HEK293 (cell line): ENCODE measurements around the gene HTRA2.

Experiments used
- CTCF ChIP-seq: fragments of 450-650 bp; formaldehyde crosslinking; IDR thresholded peaks from 2 replicates; pipeline ENCODE4 v1.5.1; 2016; ENCODE audit warnings: missing biosample characterization, missing genetic modification characterization
- GFI1B ChIP-seq: fragments of 450-650 bp; formaldehyde crosslinking; IDR thresholded peaks from 2 replicates; pipeline ENCODE4 v1.5.1; 2016; ENCODE audit warnings: missing biosample characterization, missing genetic modification characterization
- KLF10 ChIP-seq: fragments of 450-650 bp; IDR thresholded peaks from 2 replicates; pipeline ENCODE4 v1.5.1; 2018; ENCODE audit warnings: missing biosample characterization, mild to moderate bottlenecking, missing genetic modification characterization
- ZBTB49 ChIP-seq: fragments of 450-650 bp; formaldehyde crosslinking; IDR thresholded peaks from 2 replicates; pipeline ENCODE4 v1.5.1; 2016; ENCODE audit warnings: missing biosample characterization, missing genetic modification characterization, low read depth
- ZBTB7A ChIP-seq: fragments of 450-650 bp; formaldehyde crosslinking; IDR thresholded peaks from 2 replicates; pipeline ENCODE4 v1.5.1; 2016; ENCODE audit warnings: low read depth, missing biosample characterization, missing genetic modification characterization
- ZNF133 ChIP-seq: fragments of 450-650 bp; formaldehyde crosslinking; IDR thresholded peaks from 2 replicates; pipeline ENCODE4 v1.5.1; 2016; ENCODE audit warnings: missing biosample characterization, missing genetic modification characterization
- ZNF621 ChIP-seq: fragments of 450-650 bp; formaldehyde crosslinking; IDR thresholded peaks from 2 replicates; pipeline ENCODE4 v1.5.1; 2017; ENCODE audit warnings: missing biosample characterization, missing genetic modification characterization
- TF ChIP-seq, protein P1 (sequence below): fragments of 450-650 bp; formaldehyde crosslinking; IDR thresholded peaks from 2 replicates; pipeline ENCODE4 v1.5.1; 2016; ENCODE audit warnings: missing biosample characterization, missing genetic modification characterization, low read depth
- TF ChIP-seq, protein P2 (sequence below): fragments of 450-650 bp; formaldehyde crosslinking; IDR thresholded peaks from 2 replicates; pipeline ENCODE4 v1.5.1; 2016; ENCODE audit warnings: missing biosample characterization, missing genetic modification characterization

DNA sequence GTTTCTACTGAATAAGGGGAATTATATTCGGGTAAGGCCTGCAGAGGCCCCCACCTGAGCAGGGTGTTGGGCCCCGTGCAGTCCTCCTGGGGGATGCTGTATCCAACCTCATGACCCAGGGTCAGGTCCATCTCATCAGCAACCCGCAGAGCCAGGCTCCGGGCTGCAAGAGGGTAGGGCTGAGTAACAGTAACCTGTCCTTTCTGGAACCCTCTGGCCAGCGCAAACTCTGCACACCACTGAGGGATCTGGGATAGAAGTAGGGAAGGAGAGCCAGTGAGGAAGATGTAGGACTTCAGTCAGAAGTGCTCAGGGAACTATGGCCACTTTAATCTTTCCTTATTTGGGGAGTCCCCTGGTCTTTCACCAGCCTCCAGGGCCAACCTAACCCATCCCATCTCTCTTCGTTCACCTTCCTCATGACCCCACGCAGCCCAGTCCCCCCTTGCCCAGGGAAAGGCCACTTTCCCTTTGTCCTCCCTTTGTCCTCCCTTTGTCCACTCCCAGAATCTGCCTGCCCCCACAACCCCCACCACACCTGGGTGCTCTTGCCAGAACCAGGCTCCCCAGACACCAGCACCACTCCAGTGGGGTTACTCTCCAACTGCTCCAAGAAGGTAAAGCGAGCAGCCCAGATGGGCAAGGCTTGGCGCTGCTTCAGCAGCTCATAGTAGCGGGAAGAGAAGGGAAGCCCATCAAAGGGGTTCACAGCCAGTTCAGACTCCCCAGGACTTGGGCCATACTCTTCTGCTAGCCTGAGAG lies 4.6 kb upstream of the HTRA2 start:
- no peak for TF ChIP-seq KLF10
- TF ChIP-seq CTCF (tag by site-specific recombination) = no peak
- no peak for TF ChIP-seq GFI1B
- TF ChIP-seq, protein P1, sequence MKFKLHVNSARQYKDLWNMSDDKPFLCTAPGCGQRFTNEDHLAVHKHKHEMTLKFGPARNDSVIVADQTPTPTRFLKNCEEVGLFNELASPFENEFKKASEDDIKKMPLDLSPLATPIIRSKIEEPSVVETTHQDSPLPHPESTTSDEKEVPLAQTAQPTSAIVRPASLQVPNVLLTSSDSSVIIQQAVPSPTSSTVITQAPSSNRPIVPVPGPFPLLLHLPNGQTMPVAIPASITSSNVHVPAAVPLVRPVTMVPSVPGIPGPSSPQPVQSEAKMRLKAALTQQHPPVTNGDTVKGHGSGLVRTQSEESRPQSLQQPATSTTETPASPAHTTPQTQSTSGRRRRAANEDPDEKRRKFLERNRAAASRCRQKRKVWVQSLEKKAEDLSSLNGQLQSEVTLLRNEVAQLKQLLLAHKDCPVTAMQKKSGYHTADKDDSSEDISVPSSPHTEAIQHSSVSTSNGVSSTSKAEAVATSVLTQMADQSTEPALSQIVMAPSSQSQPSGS (tag by site-specific recombination) = no peak
- no peak for TF ChIP-seq ZNF621 (tag by site-specific recombination)
- no peak for TF ChIP-seq ZNF133
- TF ChIP-seq, protein P2, sequence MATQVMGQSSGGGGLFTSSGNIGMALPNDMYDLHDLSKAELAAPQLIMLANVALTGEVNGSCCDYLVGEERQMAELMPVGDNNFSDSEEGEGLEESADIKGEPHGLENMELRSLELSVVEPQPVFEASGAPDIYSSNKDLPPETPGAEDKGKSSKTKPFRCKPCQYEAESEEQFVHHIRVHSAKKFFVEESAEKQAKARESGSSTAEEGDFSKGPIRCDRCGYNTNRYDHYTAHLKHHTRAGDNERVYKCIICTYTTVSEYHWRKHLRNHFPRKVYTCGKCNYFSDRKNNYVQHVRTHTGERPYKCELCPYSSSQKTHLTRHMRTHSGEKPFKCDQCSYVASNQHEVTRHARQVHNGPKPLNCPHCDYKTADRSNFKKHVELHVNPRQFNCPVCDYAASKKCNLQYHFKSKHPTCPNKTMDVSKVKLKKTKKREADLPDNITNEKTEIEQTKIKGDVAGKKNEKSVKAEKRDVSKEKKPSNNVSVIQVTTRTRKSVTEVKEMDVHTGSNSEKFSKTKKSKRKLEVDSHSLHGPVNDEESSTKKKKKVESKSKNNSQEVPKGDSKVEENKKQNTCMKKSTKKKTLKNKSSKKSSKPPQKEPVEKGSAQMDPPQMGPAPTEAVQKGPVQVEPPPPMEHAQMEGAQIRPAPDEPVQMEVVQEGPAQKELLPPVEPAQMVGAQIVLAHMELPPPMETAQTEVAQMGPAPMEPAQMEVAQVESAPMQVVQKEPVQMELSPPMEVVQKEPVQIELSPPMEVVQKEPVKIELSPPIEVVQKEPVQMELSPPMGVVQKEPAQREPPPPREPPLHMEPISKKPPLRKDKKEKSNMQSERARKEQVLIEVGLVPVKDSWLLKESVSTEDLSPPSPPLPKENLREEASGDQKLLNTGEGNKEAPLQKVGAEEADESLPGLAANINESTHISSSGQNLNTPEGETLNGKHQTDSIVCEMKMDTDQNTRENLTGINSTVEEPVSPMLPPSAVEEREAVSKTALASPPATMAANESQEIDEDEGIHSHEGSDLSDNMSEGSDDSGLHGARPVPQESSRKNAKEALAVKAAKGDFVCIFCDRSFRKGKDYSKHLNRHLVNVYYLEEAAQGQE (tag by site-specific recombination) = no peak
- TF ChIP-seq ZBTB49 (tag by site-specific recombination) = no peak
- no peak for TF ChIP-seq ZBTB7A (tag by site-specific recombination)
